Breast epithelium (tissue), 4 donors: Measurements from ENCODE around the gene VSIR. TPM values are rescaled to one million over a fixed set of nuclear protein-coding genes. Genes with fewer than 3 reads are reported as not detected.
A peak's percentile ranks its signal among the peaks of the same experiment; 100 is the strongest.

Experiments
- DNase-seq, 2 donors: peaks; one replicate each; pipeline ENCODE4 v3.0.0-alpha.2; 2019; ENCODE audit warnings: low spot score in 2 of 2
- H3K27ac ChIP-seq, 2 donors: fragments of 200-600 bp; sonication (generic) in 1 of 2; one replicate each; pipeline ENCODE4 v1.5.1; 2016 to 2019; ENCODE audit warnings: mild to moderate bottlenecking in 1 of 2
- H3K27me3 ChIP-seq, 2 donors: fragments of 200-600 bp; sonication (generic) in 1 of 2; one replicate each; pipeline versions ENCODE4 v1.5.1 to v1.6.0; 2017 to 2019; ENCODE audit warnings: control low read depth in 1 of 2, mild to moderate bottlenecking in 1 of 2
- H3K36me3 ChIP-seq: fragments of 200-600 bp; one replicate; pipeline ENCODE4 v1.5.1; 2019
- H3K4me1 ChIP-seq, 2 donors: fragments of 200-600 bp; sonication (generic); one replicate each; pipeline ENCODE4 v1.5.1; 2016 to 2019; ENCODE audit warnings: control low read depth in 1 of 2
- H3K4me3 ChIP-seq, 3 donors: fragments of 200-600 bp; sonication (generic); 1 replicate in 2 of 3; 2 replicates in 1 of 3; pipeline ENCODE4 v1.5.1; 2016 to 2019; ENCODE audit warnings: mild to moderate bottlenecking in 3 of 3, moderate library complexity in 2 of 3
- H3K9me3 ChIP-seq, 2 donors: fragments of 200-600 bp; sonication (generic) in 1 of 2; one replicate each; pipeline ENCODE4 v1.5.1; 2016 to 2019; ENCODE audit warnings: control low read depth in 1 of 2
- CTCF ChIP-seq, 3 donors: fragments of 450-650 bp; IDR thresholded peaks; one replicate each; pipeline ENCODE4 v1.5.1; 2016 to 2017; ENCODE audit warnings: antibody characterized with exemption in 3 of 3, mild to moderate bottlenecking in 3 of 3, moderate library complexity in 3 of 3
- POLR2A ChIP-seq: fragments of 450-650 bp; IDR thresholded peaks from one replicate; pipeline ENCODE4 v1.6.1; 2016; ENCODE audit warnings: antibody characterized with exemption, mild to moderate bottlenecking, moderate library complexity
- POLR2AphosphoS5 ChIP-seq, 3 donors: sonication (generic); formaldehyde crosslinking; IDR thresholded peaks; one replicate each; pipeline ENCODE4 v1.6.1; 2017; ENCODE audit warnings: antibody characterized with exemption in 3 of 3
- intact Hi-C: fragments of 100-400 bp; cut with DNase I; formaldehyde crosslinking; loops from one replicate; pipeline ENCODE4 v1.15.1; 2023; ENCODE audit warnings: low total_unique reads
- total RNA-seq, 3 donors: library from RNA; depleted of rRNA; stranded (reverse); fragments of >200 nt; gene quantifications; one replicate each; pipeline ENCODE4 v1.1.0, GENCODE V29; 2016

Gene VSIR
- total RNA-seq, 3 donors from 2014 or later: 33.4 to 58.7 (median 34.7) TPM

- Histone ChIP-seq H3K4me1 (peaks cover 8 to 12% of the 10 kb centered on the region in 2 donors), H3K36me3 (no peaks in the 10 kb centered on the region), H3K27me3 (no peaks in the 10 kb centered on the region), H3K9me3 (no peaks in the 10 kb centered on the region), H3K4me3 (no peak within 1 kb of the TSS), H3K27ac (peak within 1 kb of the TSS in 1 of 2 donors; percentile 32)
- intact Hi-C loops: no loop called here
- no peak for DNase-seq
- TF ChIP-seq POLR2AphosphoS5 (IDR thresholded peaks at IDR 0.05) (no peak), POLR2A (no peak), CTCF (IDR thresholded peaks at IDR 0.05) (no peak)
Observed at GRCh38 chr10:71719464-71720201, 53.7 kb downstream of the VSIR start, which contains the start of gene C10orf105. TSS of gene C10orf105 (minus strand) at chr10:71719778. CDS start at chr10:71716337, 3,441 bp downstream.

- H3K4me1 ChIP-seq: peaks cover 14 to 18% of the 10 kb centered on the region in 2 donors
- no peaks in the 10 kb centered on the region for H3K36me3 ChIP-seq
- H3K27me3 ChIP-seq: no peaks in the 10 kb centered on the region
- peak overlapping the region in 1 of 2 donors; percentile 32 for H3K27ac ChIP-seq
- no peak for DNase-seq
- TF ChIP-seq CTCF (IDR thresholded peaks at IDR 0.05) (no peak), POLR2A (no peak), POLR2AphosphoS5 (IDR thresholded peaks at IDR 0.05) (no peak)
- no peaks in the 10 kb centered on the region for H3K9me3 ChIP-seq
- intact Hi-C loops: no loop called here
- no peak overlapping the region for H3K4me3 ChIP-seq
Observed at GRCh38 chr10:71719042-71719441, 54.3 kb downstream of the VSIR start.

- DNase-seq: no peak
Observed at GRCh38 chr10:71718165-71718698, 55.1 kb downstream of the VSIR start.

GRCh38 chr10:71717551-71717951 lies 55.8 kb downstream of the VSIR start:
- H3K27ac ChIP-seq: no peak overlapping the region
- H3K4me1 ChIP-seq: peaks cover 20 to 27% of the 10 kb centered on the region in 2 donors
- DNase-seq: no peak
- H3K4me3 ChIP-seq: no peak overlapping the region
- TF ChIP-seq CTCF (IDR thresholded peaks at IDR 0.05) (no peak), POLR2AphosphoS5 (IDR thresholded peaks at IDR 0.05) (no peak), POLR2A (no peak)
- intact Hi-C loops: no loop called here
- H3K9me3 ChIP-seq: no peaks in the 10 kb centered on the region
- no peaks in the 10 kb centered on the region for H3K27me3 ChIP-seq
- no peaks in the 10 kb centered on the region for H3K36me3 ChIP-seq

More at GRCh38 chr10:71718165-71718698, 55.1 kb downstream of the VSIR start:
- H3K4me3 ChIP-seq: no peak overlapping the region
- TF ChIP-seq POLR2A (no peak), POLR2AphosphoS5 (IDR thresholded peaks at IDR 0.05) (no peak), CTCF (IDR thresholded peaks at IDR 0.05) (no peak)
- intact Hi-C loops: no loop called here
- no peak overlapping the region for H3K27ac ChIP-seq
- no peaks in the 10 kb centered on the region for H3K36me3 ChIP-seq
- H3K4me1 ChIP-seq: peaks cover 20 to 22% of the 10 kb centered on the region in 2 donors
- H3K27me3 ChIP-seq: no peaks in the 10 kb centered on the region
- no peaks in the 10 kb centered on the region for H3K9me3 ChIP-seq

- no peak overlapping the region for H3K27ac ChIP-seq
- no peak for TF ChIP-seq POLR2A
- TF ChIP-seq POLR2AphosphoS5 (IDR thresholded peaks at IDR 0.05): no peak
- no peak for TF ChIP-seq CTCF (IDR thresholded peaks at IDR 0.05)
- H3K4me1 ChIP-seq: peaks cover 20 to 27% of the 10 kb centered on the region in 2 donors
- H3K36me3 ChIP-seq: no peaks in the 10 kb centered on the region
- no peaks in the 10 kb centered on the region for H3K27me3 ChIP-seq
- H3K9me3 ChIP-seq: no peaks in the 10 kb centered on the region
- no peak overlapping the region for H3K4me3 ChIP-seq
- intact Hi-C loops: no loop called here
- no peak for DNase-seq
Observed at GRCh38 chr10:71717056-71717455, 56.3 kb downstream of the VSIR start.
